Stimulated activated CD4-positive, alpha-beta T cell treated with anti-CD3 and anti-CD28 coated beads, Interleukin-15, amount 100 ng/mL, for 1 hour (primary cell): ENCODE data around the gene E2F1.
"Not testable (repeated sequence)": the region's sequence is repeated elsewhere in the genome, so short reads cannot be mapped to it uniquely, and the experiment has no call there.

ENCODE experiments used
- DNase-seq, 2 donors: peaks; one replicate each; pipeline ENCODE4 v3.0.0-alpha.2; 2020; ENCODE audit warnings: low read depth in 1 of 2, low spot score in 1 of 2

The E2F1 gene

DNA sequence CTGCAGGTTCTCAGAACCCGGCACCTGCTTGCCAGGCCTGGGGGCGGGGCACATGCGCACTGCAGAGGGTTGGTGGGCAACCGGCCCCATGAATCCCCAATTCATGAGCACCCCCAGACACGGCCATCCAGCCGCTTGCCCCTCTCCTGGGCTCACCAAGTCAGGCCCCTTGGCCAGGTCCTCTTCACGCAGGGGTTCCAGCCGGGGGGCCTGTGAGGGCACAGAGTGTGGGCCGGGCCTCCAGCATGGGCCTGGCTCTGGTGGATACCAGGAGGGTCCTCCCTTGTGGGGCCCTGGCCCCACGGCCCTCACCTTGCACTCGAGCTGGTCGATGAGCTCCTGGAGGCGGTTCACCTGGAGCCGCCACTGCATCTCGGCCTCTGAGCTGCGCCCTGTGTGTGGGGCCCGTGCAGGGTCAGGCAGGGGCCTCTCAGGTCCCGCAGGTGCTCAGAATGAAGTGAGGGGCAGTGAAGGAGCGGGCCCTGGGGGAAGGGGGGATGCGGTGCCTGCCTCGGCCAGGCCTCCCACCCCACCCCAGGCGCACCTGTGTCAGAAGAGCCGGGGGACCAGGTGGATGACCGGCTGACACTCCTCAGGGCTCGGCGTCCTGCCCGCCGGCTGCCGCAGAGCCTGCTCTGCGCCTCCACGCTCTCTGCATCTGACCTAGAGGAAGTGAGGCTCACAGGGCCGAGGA lies 26.7 kb downstream of the E2F1 start:
- DNase-seq: no peak

GRCh38 chr20:33658929-33659328 lies 27.3 kb downstream of the E2F1 start:
- no peak for DNase-seq

GRCh38 chr20:33658510-33658909 lies 27.7 kb downstream of the E2F1 start:
- DNase-seq: no peak

- DNase-seq: no peak
Observed at GRCh38 chr20:33657704-33658095, 28.5 kb downstream of the E2F1 start.

DNA sequence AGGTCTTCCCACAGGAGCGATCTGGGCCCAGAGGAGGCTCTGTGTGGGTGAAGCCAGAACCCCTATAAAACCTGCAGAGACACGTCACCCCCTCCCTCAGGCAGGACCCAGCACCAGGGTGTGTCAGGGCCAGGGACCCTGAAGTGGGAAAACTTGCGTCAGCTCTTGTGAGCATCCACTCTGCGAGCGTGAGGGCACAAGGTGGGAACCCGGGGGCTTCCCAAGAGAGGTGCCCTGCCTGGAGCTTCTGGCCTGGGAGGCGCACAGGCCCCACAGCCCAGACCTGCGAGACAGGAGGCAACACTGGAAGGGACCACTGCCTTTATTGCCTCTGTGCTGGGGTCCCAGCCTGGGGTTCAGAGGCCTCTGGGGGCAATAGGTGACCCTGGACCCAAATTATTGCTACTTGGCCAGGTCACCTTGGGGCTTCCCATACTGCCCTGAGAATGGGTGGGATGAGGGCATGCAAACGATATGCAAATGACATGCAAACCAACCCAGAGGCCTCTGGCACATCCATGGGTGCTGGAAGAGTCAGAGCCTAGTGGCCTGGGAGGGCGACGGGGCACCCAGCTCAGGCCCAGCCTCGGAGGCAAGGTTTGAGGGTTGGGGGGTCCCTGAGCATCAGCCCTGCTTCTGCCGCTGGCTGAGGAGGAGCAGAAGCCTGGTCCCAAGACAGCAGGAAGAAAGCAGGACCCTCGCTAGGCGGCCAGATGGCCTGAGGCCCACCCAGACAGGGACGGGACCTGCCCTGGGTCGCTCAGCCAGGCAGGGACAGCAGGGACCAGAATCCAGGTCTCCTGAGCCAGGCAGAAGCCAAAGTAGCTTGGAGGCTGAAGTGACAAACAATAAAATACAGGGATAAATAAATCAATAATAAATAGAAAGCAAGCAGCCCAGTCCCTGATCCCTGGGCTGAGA lies 29.1 kb downstream of the E2F1 start:
- DNase-seq: no peak

DNA sequence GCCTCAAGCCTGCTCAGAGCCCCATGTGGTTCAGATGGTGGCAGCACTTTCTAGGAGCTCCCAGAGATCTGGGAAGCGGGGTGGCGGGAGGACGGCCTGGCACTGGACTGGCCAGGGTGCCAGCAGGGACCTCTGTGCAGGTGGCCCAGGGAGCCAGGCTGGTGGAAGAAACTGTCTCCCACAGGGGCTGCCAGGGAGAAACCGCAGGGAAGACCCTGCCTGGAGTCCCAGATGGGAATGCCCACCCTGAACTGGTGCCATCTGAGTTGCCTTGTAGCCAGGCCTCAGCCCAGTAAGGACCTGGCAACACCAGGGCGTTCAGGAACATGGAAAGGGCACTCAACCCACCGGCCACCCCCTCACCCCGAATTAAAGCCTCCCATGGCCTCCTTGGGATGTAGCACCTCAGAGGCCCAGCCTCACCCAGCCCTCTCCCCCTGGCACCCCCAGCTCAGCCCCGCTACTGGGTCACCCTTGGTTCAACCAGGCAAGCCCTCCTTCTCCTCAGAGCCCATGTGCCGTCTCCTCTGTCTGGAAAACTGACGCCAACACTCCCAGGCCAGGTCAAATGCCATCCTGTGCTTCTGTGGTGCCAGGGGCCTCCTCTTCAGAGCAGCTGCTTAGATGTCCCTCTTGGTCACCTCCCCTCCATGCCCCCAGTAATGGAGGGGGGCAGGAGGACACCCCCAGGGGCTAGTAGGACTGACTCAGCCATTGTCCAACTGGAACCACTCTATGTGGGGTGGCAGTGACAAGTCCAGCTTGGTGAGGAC lies 30.0 kb downstream of the E2F1 start:
- no peak for DNase-seq

- no peak for DNase-seq
Observed at GRCh38 chr20:33655164-33655563, 31.0 kb downstream of the E2F1 start.

GRCh38 chr20:33654680-33655161 lies 31.5 kb downstream of the E2F1 start:
- no peak for DNase-seq

- no peak for DNase-seq
Observed at GRCh38 chr20:33653900-33654596, 32.1 kb downstream of the E2F1 start.

DNA sequence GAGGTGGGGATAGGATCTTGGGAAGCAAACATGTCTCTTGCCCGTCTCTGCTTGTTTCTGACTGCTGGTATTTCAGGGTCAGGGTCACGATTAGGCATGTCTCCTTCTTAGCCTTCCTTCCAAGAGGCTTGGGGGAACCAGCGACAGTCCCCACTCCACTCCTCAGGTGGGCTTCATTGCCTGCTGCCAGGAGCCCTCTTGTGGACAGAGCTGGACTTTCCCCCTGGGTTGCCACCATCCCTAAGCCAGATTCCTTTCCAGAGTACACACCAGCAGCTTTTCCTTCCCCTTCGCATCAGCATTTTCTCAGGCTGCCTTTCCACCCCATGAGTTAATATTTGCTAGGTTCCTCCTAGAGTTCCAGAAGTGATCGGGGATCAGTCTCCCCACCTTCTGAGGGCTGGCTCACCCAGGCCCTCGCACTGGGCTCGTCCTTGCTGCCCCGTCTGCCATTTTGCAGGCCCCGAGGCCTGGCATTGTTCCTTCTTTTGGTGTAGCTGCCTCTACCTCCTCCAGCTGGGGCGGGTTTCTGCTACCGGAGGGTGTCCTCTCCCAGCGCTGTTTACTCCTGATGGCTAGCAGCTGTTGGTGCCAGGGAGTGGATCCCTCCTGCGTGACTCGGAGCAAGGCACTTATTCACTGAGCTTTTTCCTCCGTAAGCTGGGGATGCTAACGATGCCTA lies 32.8 kb downstream of the E2F1 start:
- DNase-seq: no peak

GRCh38 chr20:33651562-33652048 lies 34.6 kb downstream of the E2F1 start:
- DNase-seq: no peak

GRCh38 chr20:33650753-33651561 lies 35.2 kb downstream of the E2F1 start:
- no peak for DNase-seq

GRCh38 chr20:33650111-33650752 lies 36.0 kb downstream of the E2F1 start:
- no peak for DNase-seq

GRCh38 chr20:33649201-33649681 lies 36.9 kb downstream of the E2F1 start:
- no peak for DNase-seq

DNA sequence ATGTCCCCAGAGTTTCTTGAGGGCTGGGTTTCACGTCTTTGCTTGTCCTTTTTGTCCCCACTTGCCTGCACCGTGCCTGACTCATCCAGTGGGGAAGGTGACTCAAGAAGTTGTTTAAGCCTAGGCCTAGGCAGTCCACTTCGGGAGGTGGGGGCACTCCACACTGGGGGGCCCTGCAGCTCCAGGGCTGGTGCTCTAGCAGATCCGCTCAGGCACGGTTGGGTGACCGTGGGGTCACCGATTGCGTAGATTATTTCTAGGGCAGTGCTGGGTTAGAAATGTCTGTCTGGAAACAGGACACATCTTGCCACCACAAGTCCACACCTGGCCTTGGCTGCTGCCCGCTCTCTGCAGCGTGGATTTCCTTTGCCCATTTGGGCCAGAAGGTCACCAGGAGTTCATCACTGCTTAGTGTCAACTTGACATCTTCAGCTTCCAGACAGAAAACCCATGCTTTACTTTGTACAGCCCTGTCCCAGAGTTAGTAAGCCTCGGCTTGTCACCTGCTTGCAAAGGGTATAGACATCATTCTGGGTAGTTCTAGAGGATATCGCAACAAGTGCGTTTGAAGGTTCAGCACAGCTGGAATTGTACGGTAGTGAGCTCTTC lies 37.7 kb downstream of the E2F1 start:
- DNase-seq: no peak

DNA sequence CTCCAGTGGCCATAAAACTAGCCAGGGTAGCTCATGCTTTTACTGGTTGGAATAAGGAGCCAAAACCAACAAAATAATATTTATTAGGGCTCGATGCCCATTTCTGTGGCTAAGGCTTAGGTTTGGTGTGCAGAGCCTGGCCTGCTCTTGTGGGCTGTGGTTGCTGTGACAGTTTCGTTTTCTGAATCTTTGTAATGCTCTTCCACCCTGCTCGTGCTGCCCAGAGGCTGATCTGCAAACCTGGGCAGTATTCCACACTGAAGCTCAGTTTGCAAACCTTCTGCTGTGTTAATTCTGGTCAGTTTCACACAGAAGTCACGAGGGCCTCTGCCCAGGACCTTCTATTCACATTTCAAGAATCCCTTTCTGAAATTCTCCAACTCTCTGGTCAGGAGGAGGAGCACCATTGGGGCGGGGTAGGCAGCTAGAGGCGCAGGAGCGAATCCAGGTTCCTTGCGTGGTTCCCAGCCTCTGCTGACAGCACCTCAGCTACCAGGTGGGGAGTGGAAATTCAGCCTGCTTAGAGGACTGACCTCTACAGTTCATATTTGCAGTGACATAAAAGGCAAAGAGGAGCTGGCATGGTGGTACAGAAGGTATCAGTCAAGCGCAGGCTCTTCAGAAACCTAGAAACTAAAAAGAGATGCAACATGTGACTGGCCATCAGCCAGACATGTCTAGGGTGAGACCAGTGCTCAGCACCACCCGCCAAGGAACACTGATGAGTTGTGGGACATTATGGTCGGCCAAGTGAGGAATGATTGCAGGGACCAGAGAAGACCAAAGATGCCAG lies 38.4 kb downstream of the E2F1 start:
- DNase-seq: no peak

GRCh38 chr20:33646959-33647602 lies 39.1 kb downstream of the E2F1 start:
- DNase-seq: not testable (repeated sequence)
